Glomerular visceral epithelial cell (primary cell): ENCODE results near the gene UGT2B10.
"Not testable (repeated sequence)": the region's sequence is repeated elsewhere in the genome, so short reads cannot be mapped to it uniquely, and the experiment has no call there.

Experiments used
- DNase-seq: peaks from one replicate; pipeline ENCODE4 v3.0.0-alpha.2; 2016; ENCODE audit errors: extremely low spot score

Gene UGT2B10

GRCh38 chr4:68815617-68816409 lies at the start of gene UGT2B10:
Gene UGT2B10, plus strand, starts transcription at chr4:68815994. Its CDS starts 26 bp downstream, at chr4:68816020.
- DNase-seq = not testable (repeated sequence)

GRCh38 chr4:68771836-68772235 lies 44.0 kb upstream of the UGT2B10 start:
- not testable (repeated sequence) for DNase-seq

GRCh38 chr4:68773699-68774098 lies 42.1 kb upstream of the UGT2B10 start:
- DNase-seq = no peak

GRCh38 chr4:68780232-68780631 lies 35.6 kb upstream of the UGT2B10 start:
- DNase-seq = no peak

- no peak for DNase-seq
These were observed 18.7 kb upstream of the UGT2B10 start for GRCh38 chr4:68797048-68797447.

- no peak for DNase-seq
These were observed 18.2 kb upstream of the UGT2B10 start for GRCh38 chr4:68797618-68798017.

- no peak for DNase-seq
These were observed 12.8 kb upstream of the UGT2B10 start for GRCh38 chr4:68803013-68803412.

GRCh38 chr4:68808060-68808459 lies 7.7 kb upstream of the UGT2B10 start:
- DNase-seq = no peak

- no peak for DNase-seq
These were observed 4.9 kb upstream of the UGT2B10 start for GRCh38 chr4:68810919-68811318.

- DNase-seq = not testable (repeated sequence)
These were observed 844 bp downstream of the UGT2B10 start for GRCh38 chr4:68816410-68817265.

- DNase-seq = no peak
These were observed 1.6 kb downstream of the UGT2B10 start for GRCh38 chr4:68817386-68817785.

GRCh38 chr4:68818030-68818462 lies 2.3 kb downstream of the UGT2B10 start:
- not testable (repeated sequence) for DNase-seq

GRCh38 chr4:68831642-68832041 lies 15.8 kb downstream of the UGT2B10 start:
- no peak for DNase-seq

GRCh38 chr4:68850293-68850692 lies 34.5 kb downstream of the UGT2B10 start:
- DNase-seq = no peak

- no peak for DNase-seq
These were observed 40.0 kb downstream of the UGT2B10 start for GRCh38 chr4:68855771-68856170.

GRCh38 chr4:68858039-68858438 lies 42.2 kb downstream of the UGT2B10 start:
- DNase-seq = no peak

- no peak for DNase-seq
These were observed 43.9 kb downstream of the UGT2B10 start for GRCh38 chr4:68859655-68860054.

- DNase-seq = no peak
These were observed 45.3 kb downstream of the UGT2B10 start for GRCh38 chr4:68861057-68861456.

GRCh38 chr4:68864438-68865187 lies 48.8 kb downstream of the UGT2B10 start:
- no peak for DNase-seq

GRCh38 chr4:68865188-68865638 lies 49.4 kb downstream of the UGT2B10 start:
- DNase-seq = no peak

GRCh38 chr4:68865760-68866159 lies 50.0 kb downstream of the UGT2B10 start:
- DNase-seq = no peak

GRCh38 chr4:68869274-68869773 lies 53.5 kb downstream of the UGT2B10 start:
- no peak for DNase-seq
